ENCODE measurements around the gene NHLRC3.
A peak's percentile ranks its signal among the peaks of the same experiment; 100 is the strongest.
"Not testable (repeated sequence)": the region's sequence is repeated elsewhere in the genome, so short reads cannot be mapped to it uniquely, and the experiment has no call there.

The NHLRC3 gene

GRCh38 chr13:39073983-39074382, 35.7 kb downstream of the NHLRC3 start:
- Mint-ChIP-seq H3K9me3 (peaks cover 9% of the 10 kb centered on the region), H3K36me3 (no peaks in the 10 kb centered on the region), H3K4me3 (no peak overlapping the region), H3K27ac (no peak overlapping the region), H3K4me1 (no peaks in the 10 kb centered on the region), H3K27me3 (peaks cover 35% of the 10 kb centered on the region)

- not testable (repeated sequence) for H3K4me3 Mint-ChIP-seq, H3K4me1 Mint-ChIP-seq, H3K27ac Mint-ChIP-seq, H3K27me3 Mint-ChIP-seq, H3K36me3 Mint-ChIP-seq, H3K9me3 Mint-ChIP-seq
These were observed 48.1 kb downstream of the NHLRC3 start for GRCh38 chr13:39086251-39086945.

GRCh38 chr13:39091586-39091985, 53.3 kb downstream of the NHLRC3 start:
- no peaks in the 10 kb centered on the region for H3K36me3 Mint-ChIP-seq

GRCh38 chr13:39095500-39095899, 57.2 kb downstream of the NHLRC3 start:
- H3K27me3 Mint-ChIP-seq, result no peaks in the 10 kb centered on the region
- H3K4me1 Mint-ChIP-seq, result peaks cover 29% of the 10 kb centered on the region
- H3K36me3 Mint-ChIP-seq, result no peaks in the 10 kb centered on the region
- peak overlapping the region; percentile 48 for H3K27ac Mint-ChIP-seq
- H3K4me3 Mint-ChIP-seq, result peak overlapping the region; percentile 40
- no peaks in the 10 kb centered on the region for H3K9me3 Mint-ChIP-seq

More at GRCh38 chr13:39091586-39091985, 53.3 kb downstream of the NHLRC3 start:
- Mint-ChIP-seq H3K27ac (no peak overlapping the region), H3K9me3 (no peaks in the 10 kb centered on the region), H3K4me3 (no peak overlapping the region), H3K27me3 (peaks cover 2% of the 10 kb centered on the region), H3K4me1 (peaks cover 29% of the 10 kb centered on the region)

- Mint-ChIP-seq H3K4me3 (no peak overlapping the region), H3K36me3 (no peaks in the 10 kb centered on the region), H3K27me3 (no peaks in the 10 kb centered on the region), H3K27ac (no peak overlapping the region), H3K9me3 (no peaks in the 10 kb centered on the region), H3K4me1 (peaks cover 21% of the 10 kb centered on the region)
These were observed 61.0 kb downstream of the NHLRC3 start for GRCh38 chr13:39099231-39099630.

Measured in activated naive CD4-positive, alpha-beta T cell treated with anti-CD3 and anti-CD28 coated beads, Interleukin-2, amount 50 U/mL, for 24 hours (primary cell).